HG02763 (cell line): ENCODE results near the gene PDGFD.

Experiments used
- ATAC-seq: cut with Tn5 transposase; IDR thresholded peaks from one replicate; pipeline ENCODE4 v1.9.1; 2021; ENCODE audit warnings: mild to moderate bottlenecking, moderate library complexity; ENCODE audit not compliant: unreplicated experiment

PDGFD gene

GRCh38 chr11:103894034-103894433 is 269.9 kb downstream of the PDGFD start:
- ATAC-seq, result no peak

- no peak for ATAC-seq
Observed at GRCh38 chr11:103893371-103893770, 270.6 kb downstream of the PDGFD start.

- no peak for ATAC-seq
Observed at GRCh38 chr11:103892603-103893002, 271.3 kb downstream of the PDGFD start.

DNA sequence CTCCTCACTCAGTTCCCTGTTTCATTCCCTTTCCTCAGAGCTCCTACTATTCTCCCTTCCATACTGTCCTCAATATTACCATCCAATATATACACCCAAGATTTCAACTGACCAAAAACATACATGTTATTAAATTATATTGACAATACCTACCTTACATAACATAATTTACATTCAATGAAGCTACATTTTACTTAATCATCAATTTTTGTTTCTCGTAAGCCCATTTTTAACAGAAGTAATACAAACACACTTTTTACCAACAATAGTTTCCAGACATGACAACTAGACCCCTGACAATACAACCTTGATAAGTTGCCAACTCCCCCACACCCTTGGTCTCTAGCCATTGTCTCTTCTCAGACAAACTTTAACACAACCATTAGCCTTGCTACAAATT is 273.3 kb downstream of the PDGFD start:
- ATAC-seq, result no peak

DNA sequence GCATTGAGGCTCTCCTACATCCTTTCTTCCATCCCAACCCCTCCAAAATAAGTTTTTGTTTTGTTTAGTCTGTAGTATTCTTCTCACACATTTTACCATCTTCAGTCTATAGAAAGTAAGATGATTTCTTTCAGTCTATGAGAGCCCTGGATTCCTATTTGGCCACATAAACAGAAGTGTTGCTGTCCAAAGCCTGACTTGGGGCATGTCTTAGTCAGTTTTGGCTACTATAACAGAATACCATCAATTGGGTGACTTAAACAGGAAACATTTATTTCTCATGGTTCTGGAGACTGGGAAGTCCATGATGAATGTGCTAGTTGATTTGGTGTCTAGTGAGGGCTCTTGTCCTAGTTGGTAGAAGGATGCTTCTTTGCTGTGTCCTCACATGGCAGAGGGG is 274.3 kb downstream of the PDGFD start:
- no peak for ATAC-seq

- ATAC-seq, result no peak
Observed at GRCh38 chr11:103888541-103888951, 275.4 kb downstream of the PDGFD start.

DNA sequence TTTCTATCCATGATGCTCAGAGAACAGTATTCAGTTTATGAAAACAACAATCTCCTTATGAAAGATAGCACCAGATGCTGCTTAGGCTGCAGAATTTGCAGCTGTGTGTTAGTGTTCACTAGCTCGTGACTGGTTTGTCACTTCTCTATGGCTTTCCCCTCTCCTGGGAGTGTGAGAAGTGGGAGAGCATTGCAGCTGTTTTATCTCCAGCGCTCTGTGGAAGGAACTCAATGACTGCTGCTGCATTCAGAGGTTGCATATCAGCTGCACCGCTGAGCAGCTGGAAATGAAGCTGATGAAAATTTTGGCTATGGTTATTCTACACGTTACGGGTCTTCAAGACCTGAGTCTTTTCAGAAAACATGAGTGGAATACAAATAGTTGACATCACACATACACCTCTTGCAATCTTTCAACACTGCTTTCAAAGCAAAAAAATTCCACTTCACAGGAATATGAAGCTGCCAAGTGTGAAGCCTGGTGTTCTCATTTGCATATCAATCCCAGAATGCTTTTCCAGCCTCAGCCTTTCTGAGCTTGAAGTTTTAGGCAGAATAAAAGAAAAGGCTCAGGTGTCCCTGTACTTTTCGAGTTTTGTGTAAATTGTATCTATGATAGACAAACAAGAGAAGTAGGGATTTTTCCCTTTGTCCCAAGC is 276.8 kb downstream of the PDGFD start:
- peak; percentile 59 for ATAC-seq

- no peak for ATAC-seq
Observed at GRCh38 chr11:103883856-103884255, 280.1 kb downstream of the PDGFD start.

DNA sequence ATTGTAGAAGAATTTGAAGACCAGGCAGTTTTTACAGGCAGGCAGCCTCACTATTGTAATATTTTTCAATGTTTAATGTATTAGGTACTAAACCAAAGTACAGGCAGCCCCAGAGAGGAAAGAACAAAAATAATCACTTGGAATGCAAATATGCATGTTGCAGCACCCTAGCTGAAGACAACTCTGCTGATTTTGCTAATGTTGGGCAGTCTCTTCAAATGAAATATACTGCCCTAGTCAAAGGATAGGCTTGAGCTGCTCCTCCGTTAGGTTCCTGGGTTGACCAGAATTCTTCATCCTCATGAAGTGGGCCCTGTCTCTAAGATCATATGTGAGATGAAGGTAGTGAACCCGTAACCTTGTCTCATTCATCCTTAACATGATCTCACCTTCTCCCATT is 280.7 kb downstream of the PDGFD start:
- no peak for ATAC-seq

DNA sequence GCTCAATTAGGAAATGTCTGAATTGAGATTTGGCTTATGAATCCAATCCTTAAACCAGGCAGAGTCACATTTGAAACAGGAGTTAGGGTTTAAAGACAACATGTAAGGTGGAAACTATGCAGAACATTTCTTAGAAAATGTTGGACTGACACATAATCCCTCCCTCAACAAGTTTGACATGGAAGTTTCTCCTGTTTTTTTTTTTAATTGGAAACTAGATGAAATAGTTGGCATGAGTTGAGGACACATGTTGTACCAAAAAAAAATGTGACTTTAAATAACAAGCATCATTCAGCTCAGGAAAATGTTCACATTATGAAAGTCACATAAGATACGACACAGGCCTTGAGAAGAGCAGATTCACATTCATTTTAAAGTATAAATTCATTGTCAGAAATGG is 282.4 kb downstream of the PDGFD start:
- no peak for ATAC-seq

GRCh38 chr11:103880968-103881367 is 283.0 kb downstream of the PDGFD start:
- no peak for ATAC-seq

GRCh38 chr11:103878646-103879045 is 285.3 kb downstream of the PDGFD start:
- no peak for ATAC-seq

DNA sequence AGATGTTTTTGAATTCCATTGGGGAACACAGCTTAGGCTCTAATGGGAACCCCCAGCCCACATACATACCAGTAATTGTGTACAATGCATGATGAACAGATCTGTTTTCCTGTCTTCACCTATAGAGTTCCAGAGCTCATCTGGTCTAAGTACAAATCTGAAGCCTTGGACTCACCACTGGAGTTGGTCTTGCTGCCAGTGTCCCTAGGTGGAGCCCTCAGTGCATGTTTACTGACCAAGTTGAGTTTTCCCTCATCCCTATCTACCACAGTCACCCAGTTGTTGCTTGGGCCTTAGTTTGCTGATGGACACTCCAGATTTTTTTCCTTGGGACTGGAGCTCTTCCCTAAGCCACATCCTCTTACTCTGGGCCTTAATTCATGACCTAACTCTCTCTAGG is 286.7 kb downstream of the PDGFD start:
- no peak for ATAC-seq

GRCh38 chr11:103875855-103876510 is 288.0 kb downstream of the PDGFD start:
- ATAC-seq, result peak; percentile 98

- ATAC-seq, result no peak
Observed at GRCh38 chr11:103872748-103873147, 291.2 kb downstream of the PDGFD start.

- no peak for ATAC-seq
Observed at GRCh38 chr11:103871923-103872551, 291.9 kb downstream of the PDGFD start.

- ATAC-seq, result no peak
Observed at GRCh38 chr11:103870821-103871309, 293.1 kb downstream of the PDGFD start.

DNA sequence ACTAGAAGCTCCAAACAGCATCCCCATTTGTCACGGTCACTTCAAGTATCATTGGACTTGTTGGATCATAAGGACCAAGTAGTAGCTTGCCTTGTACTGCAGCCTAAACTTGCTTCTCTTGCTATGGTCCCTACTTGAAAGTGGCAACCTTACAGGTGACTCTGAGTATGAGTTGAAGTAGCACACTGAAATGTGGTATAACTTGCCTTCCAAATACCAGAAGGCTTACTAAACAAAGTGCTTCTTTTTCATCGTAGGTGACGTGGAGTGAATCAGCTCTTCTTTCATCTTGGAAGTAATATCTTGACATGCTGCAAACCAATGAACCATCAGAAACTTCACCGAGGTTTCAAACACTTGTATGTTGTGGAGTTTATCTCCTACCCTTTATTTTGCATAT is 296.5 kb downstream of the PDGFD start:
- ATAC-seq, result no peak

GRCh38 chr11:103863497-103863896 is 300.4 kb downstream of the PDGFD start:
- ATAC-seq, result no peak

- no peak for ATAC-seq
Observed at GRCh38 chr11:103862802-103863174, 301.2 kb downstream of the PDGFD start.

DNA sequence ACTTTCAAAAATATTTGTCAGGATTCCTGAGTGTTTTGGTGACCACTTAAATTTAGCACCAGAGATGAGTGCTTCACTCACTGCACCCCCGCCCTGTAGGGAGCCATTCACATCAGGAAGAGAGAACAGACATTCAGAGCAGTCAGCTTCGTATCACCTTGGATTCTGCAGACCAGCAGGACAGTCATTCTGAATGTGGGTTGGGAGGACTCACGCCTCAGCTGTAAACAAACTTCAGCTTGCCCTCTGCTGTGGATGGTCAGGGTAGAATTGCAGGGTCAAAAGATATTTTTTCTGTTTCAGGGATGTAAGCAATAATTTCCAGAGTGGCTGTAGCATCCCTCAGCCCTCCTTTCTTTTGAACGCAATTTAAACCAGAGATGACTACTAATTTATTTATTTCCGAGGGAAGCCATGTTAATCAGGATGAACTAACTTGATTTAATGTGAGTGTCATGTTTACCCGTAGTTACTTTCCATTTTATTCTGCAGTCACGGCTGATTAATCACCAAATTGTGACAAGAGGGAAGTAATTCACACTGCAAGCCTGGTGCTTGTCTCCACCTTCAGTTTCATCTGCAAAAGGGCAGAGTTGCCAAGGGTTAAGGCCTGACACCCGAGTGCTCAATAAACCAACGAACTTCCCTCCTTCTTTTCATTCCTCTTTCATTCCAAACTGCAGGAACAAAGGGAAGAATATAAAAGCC is 301.7 kb downstream of the PDGFD start:
- ATAC-seq, result peak; percentile 68
